Omental fat pad (tissue), 4 donors: ENCODE measurements around the gene CDK18. TPM values are rescaled to one million over a fixed set of nuclear protein-coding genes. Genes with fewer than 3 reads are reported as not detected.

Source experiments
- ATAC-seq: fragments of 150-250 bp; one replicate; pipeline ENCODE4 v1.9.1; 2016; ENCODE audit warnings: mild to moderate bottlenecking, moderate library complexity; ENCODE audit not compliant: low FRiP score
- DNase-seq: peaks from one replicate; pipeline ENCODE4 v3.0.0-alpha.2; 2019; ENCODE audit warnings: low spot score
- CTCF ChIP-seq, 3 donors: fragments of 450-650 bp; IDR thresholded peaks; one replicate each; pipeline ENCODE4 v1.5.1; 2016 to 2017; ENCODE audit warnings: antibody characterized with exemption in 3 of 3, mild to moderate bottlenecking in 3 of 3, moderate library complexity in 2 of 3
- total RNA-seq, 4 donors: library from RNA; depleted of rRNA; stranded (reverse); fragments of >200 nt; gene quantifications; one replicate each; pipeline ENCODE4 v1.1.0, GENCODE V29; 2016

CDK18 gene
- total RNA-seq, 4 donors from 2014 or later, result 2.8 to 9.0 (median 5.3) TPM

- no peak for DNase-seq
Observed at GRCh38 chr1:205571747-205572146, 67.3 kb downstream of the CDK18 start.

GRCh38 chr1:205572421-205572820 lies 68.0 kb downstream of the CDK18 start:
- ATAC-seq (no peak), DNase-seq (no peak)
- TF ChIP-seq CTCF (IDR thresholded peaks at IDR 0.05), result no peak

More at GRCh38 chr1:205571747-205572146, 67.3 kb downstream of the CDK18 start:
- no peak for TF ChIP-seq CTCF (IDR thresholded peaks at IDR 0.05)
- ATAC-seq, result no peak

- TF ChIP-seq CTCF (IDR thresholded peaks at IDR 0.05), result no peak
- ATAC-seq, result no peak
- DNase-seq, result no peak
Observed at GRCh38 chr1:205575294-205575885, 70.9 kb downstream of the CDK18 start.

- ATAC-seq, result no peak
- DNase-seq, result no peak
Observed at GRCh38 chr1:205576011-205576410, 71.5 kb downstream of the CDK18 start.

GRCh38 chr1:205576805-205577761 lies 72.6 kb downstream of the CDK18 start:
- DNase-seq, result no peak
- no peak for TF ChIP-seq CTCF (IDR thresholded peaks at IDR 0.05)
- ATAC-seq, result no peak

More at GRCh38 chr1:205576011-205576410, 71.5 kb downstream of the CDK18 start:
- TF ChIP-seq CTCF (IDR thresholded peaks at IDR 0.05), result no peak

GRCh38 chr1:205577874-205578658 lies 73.6 kb downstream of the CDK18 start:
- DNase-seq (no peak), ATAC-seq (no peak)
- no peak for TF ChIP-seq CTCF (IDR thresholded peaks at IDR 0.05)
